GM18511 (cell line): ENCODE measurements around the gene PPM1H.

Source experiments
- ATAC-seq: cut with Tn5 transposase; IDR thresholded peaks from one replicate; pipeline ENCODE4 v1.9.1; 2021; ENCODE audit warnings: mild to moderate bottlenecking, moderate library complexity; ENCODE audit not compliant: unreplicated experiment

The PPM1H gene

GRCh38 chr12:62717643-62718042, 217.3 kb downstream of the PPM1H start:
- no peak for ATAC-seq

DNA sequence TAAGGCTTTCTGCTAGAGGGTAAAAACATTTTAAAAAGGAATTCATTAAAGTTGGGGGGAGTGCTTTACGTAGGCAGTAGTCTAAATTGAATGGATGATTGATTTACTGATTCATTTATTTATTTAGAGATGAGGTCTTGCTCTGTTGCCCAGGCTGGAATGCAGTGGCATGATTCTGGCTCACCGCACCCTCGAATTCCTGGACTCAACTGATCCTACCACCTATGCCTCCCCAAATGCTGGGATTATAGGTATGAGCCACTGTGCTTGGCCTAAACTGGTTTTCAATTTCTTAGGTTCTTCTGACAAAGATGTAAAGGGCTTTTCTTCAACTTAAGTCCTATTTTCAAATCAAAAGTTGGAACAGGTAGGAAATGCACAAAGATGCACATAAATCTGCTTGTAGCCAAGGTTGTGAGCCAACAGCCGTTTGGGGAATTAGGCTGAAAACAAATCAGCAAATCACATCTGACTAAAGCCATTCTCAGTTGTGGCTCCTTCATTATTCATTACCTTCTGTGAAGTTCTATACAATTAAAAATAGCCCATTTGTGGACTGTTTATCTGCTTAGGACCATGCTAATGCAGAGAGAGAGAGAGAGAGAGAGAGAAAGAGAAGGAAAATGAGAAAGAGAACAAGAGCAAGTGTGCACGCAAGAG, 218.0 kb downstream of the PPM1H start:
- no peak for ATAC-seq

- no peak for ATAC-seq
These were observed 218.9 kb downstream of the PPM1H start for GRCh38 chr12:62716037-62716436.

- no peak for ATAC-seq
These were observed 219.9 kb downstream of the PPM1H start for GRCh38 chr12:62714774-62715721.

DNA sequence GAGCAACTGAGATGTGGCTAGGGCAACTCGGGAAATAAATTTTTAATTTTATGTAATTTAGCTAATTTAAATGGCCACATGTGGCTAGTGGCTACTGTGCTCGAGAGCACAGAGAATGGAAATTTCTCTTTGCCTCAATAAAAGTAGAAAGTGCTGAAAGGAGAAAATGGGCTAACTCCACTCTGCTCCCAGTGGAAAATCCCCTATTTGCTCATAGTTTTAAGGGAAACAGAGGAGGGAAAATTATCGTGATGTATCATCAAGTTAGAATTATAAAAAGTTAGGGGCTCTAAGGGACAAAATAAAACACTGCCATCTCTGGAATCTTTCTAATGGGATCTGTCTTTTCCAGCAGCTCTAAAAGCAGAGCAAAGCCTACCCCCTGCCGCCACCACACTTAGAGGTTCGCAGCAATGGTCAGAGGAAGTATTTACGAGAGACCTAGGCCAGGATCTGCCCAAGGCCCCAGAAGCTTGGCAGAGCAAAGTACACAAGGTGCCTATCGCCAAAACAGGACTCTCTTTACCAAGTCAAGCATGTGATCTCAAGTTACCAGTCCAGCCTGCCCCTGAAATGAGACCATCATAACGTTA, 220.7 kb downstream of the PPM1H start:
- no peak for ATAC-seq

- ATAC-seq, result no peak
These were observed 221.2 kb downstream of the PPM1H start for GRCh38 chr12:62713723-62714122.

DNA sequence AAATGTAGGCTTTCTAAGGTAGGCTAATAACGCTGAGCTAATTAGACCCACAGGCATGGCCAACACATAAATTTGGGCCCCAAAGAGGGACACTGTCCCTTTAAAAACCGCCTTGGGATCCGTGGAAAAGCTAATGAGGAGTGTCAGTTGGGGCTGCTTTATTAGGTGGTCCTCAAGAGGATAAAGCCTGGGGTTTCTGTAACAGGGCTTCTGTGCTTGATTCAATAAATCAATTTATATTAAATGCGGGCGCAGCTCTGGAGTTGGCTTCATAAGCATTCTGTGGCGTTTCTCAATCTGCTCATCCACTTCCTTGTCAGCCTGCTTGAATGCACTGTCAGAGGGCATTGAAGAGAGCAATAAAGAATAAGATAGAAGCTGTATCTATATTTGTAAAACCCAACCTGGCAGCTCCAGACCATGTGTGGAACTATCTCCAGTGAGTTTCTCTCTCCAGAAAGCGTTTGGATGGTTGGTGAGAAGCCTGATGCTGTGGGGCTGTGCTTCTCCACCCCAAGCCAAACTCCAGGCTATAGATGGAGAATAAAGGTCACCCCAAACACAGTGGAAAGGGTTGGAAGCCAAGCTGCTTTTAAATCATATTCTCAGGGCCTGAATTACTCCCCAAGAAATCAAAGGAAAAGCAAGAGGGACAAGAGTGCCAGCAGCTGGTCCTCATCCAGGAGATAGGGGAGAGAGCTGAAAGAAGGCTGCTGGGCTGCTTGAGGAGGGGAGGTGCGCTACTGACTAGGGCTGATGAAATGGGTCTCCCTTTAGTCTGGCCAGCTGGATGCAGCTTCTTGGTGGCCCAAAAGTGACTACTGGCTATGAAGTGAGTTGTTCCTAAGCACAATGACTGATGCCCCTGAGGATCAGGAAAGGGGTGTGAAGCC, 222.0 kb downstream of the PPM1H start:
- no peak for ATAC-seq

DNA sequence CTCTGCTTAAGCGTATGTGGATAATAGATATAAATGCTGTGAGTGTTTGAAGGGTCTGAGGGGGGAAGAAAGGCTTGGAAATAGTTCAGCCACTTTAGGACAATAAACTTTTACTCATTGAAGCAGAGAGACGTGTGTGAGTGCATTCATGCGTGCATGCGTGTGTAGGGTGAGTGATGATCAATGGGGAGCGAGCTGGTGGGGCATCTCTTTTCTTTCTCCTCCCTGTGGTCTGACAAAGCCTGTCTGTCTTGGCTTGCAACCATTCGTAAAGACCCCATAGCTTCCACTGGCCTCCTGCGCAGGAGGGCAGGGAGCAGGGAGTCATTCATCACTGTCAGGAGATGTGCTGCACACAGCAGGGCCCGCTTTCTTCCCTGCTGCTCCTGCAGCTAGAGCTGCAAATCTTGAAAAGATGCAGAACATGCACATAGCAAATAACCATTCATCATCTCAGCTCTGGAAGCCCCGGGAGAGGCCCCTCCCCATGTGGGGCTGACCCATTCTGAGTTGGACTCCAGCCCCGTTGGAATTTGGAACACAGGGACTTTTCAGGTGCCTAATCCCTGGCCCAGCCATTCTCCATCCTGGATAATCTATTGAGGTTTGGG, 223.2 kb downstream of the PPM1H start:
- ATAC-seq, result no peak

DNA sequence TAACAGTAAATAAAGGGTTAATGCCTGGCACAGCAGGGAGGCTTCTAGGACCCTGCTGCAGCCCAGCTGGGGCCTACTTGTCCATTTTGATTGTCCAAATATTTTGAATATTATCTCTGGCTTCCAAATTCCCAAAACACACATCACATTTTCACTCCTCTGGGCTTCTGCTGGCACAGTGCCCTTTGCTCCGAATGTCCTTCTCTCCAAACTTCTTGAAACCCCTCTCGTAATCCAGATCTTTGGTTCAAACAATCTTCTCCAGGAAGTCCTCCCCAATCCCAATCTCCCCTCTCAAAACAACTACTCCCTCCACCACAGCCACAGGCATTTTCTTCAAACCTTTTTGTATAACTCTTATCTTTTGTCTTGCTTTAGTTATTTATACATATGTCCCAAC, 225.6 kb downstream of the PPM1H start:
- no peak for ATAC-seq

- ATAC-seq, result no peak
These were observed 227.0 kb downstream of the PPM1H start for GRCh38 chr12:62707939-62708338.

- ATAC-seq, result no peak
These were observed 229.1 kb downstream of the PPM1H start for GRCh38 chr12:62705846-62706245.

GRCh38 chr12:62703011-62703380, 232.0 kb downstream of the PPM1H start:
- no peak for ATAC-seq

DNA sequence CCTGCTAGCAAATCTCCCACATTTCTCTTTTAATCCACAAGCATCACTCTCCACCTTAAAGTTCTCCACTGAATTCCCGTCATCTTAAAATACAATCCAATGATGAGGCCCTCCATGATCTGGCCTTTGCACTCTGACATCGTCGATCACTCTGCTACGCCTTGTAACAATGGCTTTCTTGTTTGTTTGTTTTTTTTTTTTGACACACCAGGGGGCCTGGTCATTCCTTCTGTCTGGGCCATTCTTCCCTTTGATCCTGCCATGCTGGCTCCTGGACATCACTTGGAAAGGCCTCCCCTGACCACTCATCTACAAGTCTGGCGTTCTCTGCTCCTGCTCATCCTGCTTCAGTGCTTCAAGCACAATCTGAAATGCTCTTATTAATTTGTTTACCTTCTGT, 233.5 kb downstream of the PPM1H start:
- no peak for ATAC-seq

GRCh38 chr12:62700091-62700880, 234.7 kb downstream of the PPM1H start:
- no peak for ATAC-seq

GRCh38 chr12:62698701-62699101, 236.2 kb downstream of the PPM1H start:
- no peak for ATAC-seq

DNA sequence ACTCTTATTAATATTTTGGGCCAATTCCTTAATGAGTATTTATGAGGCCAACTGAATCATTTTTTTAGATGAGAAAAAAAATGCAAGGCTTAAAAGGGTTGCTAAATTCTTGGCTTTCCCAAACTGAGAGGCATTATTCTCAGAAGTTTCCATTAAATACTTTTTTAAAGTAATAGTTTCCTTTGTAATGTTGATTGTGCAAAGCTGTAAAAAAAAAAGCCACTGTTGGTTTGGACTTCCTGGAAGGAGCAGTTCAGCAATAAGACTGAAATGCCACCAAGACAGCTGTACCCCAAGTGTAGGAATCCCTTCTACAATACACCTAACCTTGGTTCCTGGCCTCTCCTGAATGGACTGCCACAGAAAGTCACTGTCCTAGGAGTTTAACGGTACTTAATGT, 237.1 kb downstream of the PPM1H start:
- ATAC-seq, result no peak

DNA sequence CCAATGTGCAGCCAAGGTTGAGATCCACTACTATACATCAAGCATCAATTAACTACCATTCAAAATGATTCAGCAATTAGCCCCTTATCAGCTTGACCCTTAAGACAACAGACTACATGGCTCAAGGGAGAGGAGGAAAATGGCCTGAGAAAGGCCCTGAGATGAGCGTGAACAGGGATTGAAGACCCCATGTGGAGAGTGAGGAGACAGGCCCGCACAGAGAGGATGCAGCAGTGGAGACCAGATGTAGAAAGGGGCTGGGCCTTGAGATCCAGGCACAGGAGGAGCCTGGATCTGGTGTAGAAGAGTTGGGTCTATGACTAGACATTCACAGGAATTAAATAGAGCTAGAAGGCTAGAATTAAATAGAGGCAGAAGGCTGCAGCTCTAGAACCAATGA, 239.3 kb downstream of the PPM1H start:
- ATAC-seq, result no peak

GRCh38 chr12:62694632-62695031, 240.3 kb downstream of the PPM1H start:
- peak; percentile 66 for ATAC-seq

DNA sequence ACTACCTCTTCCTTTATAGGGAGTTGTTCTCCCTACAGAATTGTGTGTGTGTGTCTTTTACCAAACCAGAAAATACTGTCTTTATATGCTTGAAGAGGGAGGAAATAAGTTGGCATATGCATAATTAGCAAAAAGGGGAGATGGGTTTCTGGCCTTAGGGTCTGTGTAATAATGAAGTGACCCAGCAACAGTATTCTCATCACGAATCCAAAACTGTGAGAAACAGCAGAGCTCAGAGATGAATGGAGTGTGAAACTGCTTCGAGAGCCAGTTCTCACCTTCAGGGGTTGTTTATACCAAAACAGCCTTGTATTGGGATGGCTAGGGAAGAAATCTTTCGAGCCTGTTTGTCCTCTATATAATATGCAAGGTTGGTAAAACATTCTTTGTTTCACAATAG, 240.8 kb downstream of the PPM1H start:
- no peak for ATAC-seq
